SH-SY5Y (cell line): ENCODE results near the gene BEND7.

Source experiments
- GATA2 ChIP-seq: IDR thresholded peaks from 2 replicates; pipeline ENCODE4 v1.6.1; 2011; ENCODE audit warnings: mild to moderate bottlenecking, low read depth, low read length
- GATA3 ChIP-seq: IDR thresholded peaks from 2 replicates; pipeline ENCODE4 v1.6.1; 2011; ENCODE audit warnings: low read depth, mild to moderate bottlenecking, low read length, moderate library complexity

DNA sequence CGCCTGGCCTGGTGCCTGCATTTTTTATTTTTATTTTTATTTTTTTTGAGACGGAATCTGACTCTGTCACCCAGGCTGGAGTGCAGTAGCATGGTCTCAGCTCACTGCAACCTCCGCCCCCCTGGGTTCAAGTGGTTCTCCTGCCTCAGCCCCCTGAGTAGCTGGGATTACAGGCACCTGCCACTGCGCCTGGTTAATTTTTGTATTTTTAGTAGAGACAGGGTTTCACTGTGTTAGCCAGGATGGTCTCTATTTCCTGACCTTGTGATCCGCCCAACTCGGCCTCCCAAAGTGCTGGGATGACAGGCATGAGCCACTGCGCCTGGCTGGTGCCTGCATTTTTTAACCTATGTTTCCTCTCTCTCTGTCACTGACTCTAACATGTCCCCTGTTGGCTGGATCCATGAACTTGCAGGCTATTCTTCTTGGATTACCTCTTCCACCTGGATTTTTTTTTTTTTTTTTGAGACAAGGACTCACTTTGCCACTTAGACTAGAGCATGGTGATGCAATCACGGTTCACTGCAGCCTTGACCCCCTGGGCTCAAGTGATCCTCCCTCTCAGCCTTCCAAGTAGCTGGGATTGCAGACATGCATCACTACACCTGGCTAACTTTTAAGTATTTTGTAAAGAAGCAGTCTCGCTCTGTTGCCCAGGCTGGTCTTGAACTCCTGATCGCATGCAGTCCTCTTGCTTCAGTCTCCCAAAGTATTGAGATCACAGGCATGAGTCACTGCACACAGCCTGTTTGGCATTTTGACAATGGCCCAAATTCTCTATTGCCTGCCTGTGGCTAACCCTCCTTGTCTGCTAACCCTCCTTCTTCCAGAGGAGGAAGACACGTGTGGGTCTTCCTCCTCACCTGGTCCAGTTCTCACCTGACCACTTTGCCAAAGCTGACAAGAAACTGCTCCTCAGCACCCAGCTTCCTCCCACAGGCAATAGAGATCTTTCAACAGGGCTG, 34.9 kb upstream of the BEND7 start:
- TF ChIP-seq GATA2 = no peak
- TF ChIP-seq GATA3 = no peak
